HG03045 (cell line): Measurements from ENCODE around the gene GPC6.
"Not testable (repeated sequence)": the region's sequence is repeated elsewhere in the genome, so short reads cannot be mapped to it uniquely, and the experiment has no call there.

Source experiments
- ATAC-seq: cut with Tn5 transposase; IDR thresholded peaks from one replicate; pipeline ENCODE4 v1.9.1; 2021; ENCODE audit warnings: mild to moderate bottlenecking, moderate library complexity; ENCODE audit not compliant: unreplicated experiment

The GPC6 gene

DNA sequence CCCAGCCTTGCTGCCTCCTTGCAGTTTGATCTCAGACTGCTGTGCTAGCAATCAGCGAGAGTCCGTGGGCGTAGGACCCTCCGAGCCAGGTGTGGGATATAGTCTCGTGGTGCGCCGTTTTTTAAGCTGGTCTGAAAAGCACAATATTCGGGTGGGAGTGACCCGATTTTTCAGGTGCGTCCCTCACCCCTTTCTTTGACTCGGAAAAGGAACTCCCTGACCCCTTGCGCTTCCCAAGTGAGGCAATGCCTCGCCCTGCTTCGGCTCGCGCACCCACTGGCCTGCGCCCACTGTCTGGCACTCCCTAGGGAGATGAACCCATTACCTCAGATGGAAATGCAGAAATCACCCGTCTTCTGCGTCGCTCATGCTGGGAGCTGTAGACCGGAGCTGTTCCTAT, 269.5 kb downstream of the GPC6 start:
- not testable (repeated sequence) for ATAC-seq

DNA sequence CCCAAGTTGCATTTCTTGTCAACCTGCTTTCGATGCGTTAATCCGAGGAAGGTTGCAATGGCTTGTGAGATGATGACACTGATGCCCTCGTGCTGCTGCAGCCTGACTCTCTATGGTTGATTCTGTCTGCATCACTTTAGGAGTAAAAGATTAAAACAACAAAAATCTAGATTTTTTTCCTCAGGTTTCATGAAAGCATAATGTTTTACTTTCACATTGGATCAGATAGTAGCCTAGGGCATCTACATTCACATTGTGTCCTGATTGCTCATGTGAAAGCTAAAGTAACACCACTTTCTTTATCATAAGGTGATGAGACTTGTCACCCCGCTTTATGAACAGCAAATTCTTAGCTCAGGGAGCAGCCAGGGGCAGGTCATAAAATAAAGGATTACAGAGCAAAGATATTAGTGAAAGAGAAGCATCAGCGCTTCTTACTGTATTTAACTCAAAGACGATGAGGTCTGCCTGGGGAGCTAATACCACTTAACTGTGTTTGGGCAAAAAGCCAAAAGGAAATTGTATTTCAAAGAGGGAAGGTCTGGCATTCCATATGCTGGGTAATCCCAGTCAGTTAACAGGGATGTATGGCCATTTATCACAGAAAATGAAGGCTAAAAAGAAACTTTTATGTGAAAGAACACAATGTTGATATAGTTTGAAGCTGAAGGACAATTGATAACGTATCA, 270.5 kb downstream of the GPC6 start:
- ATAC-seq, result no peak

DNA sequence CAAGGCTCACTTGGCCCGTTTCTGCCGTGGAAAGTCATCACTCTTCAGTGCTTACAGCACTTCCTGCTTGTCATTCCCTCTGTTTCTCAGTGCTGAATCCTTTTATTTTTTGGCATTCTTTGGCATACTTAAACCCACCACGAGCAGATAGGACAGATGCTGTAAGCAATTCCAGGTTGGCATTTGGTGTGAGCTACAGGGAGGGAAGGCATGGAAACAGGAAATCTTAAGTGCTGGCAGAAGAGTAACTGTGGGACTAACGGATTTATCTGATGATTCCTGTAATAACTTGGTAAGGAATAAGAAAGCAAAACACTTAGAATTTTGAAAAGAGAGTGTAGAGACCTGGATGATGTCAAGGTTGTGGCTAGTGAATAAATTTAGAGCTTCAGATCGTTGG, 273.4 kb downstream of the GPC6 start:
- ATAC-seq, result no peak

DNA sequence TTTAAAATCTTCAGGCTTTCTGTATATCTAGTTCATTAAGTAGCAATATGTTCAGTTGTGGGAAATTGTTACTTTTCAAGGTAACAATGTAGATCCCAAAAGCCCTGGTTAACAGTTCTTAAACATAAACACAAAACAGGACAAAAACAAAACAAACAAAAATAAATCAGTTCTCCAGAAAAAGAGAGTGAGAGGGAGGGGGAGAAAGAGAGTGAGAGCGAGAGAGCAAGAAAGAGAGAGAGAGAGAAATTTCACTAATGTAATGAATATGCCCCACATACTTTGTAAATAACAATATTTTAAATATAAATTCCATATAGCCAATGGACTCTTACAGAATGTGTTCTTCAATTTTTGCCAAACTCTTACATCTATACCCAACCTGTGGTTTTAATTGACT, 275.5 kb downstream of the GPC6 start:
- ATAC-seq, result no peak

DNA sequence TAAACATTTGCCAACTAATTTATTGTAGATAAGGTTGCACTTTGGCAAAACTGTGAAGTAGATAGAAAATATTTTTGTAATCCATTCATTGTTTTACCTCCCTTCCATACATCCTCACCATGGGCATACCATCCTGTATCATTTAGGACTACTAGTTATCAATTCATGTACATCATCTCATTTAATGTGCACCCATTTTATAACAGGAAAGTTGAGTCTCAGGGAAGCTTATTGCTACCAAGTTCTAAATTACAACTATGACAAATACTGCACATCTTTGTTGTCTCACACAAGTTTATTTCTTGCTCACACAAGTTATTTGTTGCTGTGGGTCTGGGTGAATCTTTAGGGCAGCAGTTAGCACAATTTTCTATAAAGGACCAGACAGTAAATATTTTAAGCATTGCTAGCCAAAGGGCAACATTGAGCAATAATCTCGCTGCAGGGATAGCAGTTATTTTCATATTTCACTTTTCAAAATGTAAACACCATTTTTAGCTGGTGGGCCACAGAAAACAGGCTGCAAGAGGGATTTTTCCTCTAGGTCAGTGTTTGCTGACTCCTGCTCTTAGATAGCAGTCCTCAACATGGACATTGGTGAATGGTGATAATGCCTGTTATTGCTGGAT, 276.5 kb downstream of the GPC6 start:
- no peak for ATAC-seq

DNA sequence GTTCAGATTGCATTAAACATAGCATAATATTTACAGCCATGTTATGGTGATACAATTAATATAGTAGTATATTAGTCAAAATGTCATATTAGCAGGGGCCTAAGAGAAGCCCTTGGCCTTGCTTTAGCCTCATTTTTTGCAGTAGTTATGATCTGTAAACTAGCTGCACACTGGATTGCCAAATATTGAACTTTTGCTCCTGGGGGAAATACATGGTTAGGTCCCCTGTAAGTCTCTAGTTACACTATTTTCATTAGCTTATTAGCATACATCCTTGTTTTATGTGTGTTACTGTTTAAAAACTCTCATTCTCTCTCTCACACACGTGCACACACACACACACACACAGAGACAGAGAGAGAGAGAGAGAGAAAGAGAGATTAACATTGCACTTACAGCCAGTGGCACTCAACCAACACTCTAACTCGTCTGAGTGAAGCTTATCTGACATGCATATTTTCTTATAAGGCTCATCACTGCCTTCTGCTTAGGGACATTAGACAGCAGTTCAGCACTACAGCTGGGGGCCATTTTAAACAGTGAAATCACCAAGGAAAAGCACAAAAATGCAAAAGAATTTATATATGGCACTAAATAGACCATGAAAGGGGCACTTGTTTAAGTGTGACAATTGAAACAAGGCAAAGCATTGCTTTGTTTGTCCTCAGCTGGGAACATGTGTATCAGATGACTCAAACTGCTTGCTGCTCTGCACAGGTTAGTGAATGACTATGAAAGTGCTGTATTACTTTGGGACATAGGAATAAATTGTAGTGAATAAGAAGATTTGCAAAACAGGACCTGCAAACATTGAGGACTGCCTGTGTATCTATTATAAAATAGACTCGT, 278.7 kb downstream of the GPC6 start:
- no peak for ATAC-seq

DNA sequence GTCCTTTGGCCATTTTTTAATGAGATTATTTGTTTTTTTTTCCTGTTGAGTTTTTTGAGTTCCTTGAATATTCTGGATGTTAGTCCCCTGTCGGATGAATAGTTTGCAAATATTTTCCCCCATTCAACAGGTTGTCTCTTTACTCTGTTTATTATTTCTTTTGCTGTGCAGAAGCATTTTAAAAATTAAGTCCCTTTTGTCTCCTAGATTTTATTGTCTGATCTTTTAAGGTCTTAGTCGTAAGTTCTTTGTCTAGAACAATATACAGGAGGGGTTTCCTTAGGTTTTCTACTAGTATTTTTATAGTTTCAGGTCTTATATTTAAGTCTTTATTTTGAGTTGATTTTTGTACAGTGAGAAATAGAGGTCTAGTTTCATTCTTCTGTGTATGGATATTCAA, 284.4 kb downstream of the GPC6 start:
- no peak for ATAC-seq

DNA sequence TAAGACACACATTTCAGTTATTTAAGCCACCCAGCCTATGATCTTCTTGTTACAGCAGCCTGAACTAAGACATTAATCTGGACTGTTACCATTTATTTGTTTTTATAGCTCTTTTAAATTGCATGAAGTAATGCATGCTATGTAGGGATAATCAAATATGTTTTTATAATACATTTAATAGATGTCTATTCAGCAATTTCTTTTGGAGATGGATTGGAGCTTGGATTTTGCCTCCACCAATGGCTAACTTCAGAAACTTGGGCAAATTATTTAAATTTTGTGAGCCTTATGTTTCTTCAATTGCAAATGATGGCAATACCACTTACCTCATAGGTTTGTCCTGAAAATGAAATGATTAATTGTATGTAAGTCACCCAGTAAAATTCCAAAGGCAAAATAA, 288.7 kb downstream of the GPC6 start:
- no peak for ATAC-seq

DNA sequence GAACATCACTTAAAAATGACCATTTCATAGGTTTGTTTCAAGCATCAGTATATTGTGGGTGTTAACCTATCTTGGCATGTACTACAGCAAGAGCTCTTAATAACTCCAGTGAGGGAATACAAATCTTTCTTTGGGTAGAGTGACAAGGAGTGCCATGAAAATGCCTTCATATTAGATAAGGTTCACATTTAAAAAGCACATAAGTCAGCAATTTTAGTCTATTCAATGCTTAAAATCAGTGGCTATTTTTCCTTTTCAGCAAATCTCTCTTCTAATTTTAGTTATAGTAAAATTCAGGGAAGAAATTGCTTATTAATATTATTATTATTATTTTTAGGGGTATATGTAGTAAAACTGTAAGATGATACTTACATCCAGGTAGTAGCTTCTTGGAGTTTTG, 291.1 kb downstream of the GPC6 start:
- ATAC-seq, result no peak

DNA sequence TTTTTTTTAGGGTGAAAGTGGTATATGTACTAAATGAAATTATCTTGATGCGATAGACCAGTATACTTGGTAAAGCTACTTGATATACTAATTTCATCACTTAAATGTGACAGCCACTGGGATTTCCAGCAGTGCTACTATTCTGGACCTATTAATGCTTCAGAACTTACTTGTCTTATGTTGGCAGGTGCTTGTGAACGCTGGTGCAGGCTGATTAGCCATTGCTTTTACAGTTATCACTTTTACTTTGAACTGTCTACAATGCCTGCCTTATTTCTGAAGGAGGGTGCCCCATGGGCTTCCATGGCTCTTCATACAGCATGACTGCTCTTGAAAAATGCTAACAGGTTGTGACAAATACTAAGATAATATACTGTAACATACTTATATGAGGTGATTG, 294.7 kb downstream of the GPC6 start:
- no peak for ATAC-seq

DNA sequence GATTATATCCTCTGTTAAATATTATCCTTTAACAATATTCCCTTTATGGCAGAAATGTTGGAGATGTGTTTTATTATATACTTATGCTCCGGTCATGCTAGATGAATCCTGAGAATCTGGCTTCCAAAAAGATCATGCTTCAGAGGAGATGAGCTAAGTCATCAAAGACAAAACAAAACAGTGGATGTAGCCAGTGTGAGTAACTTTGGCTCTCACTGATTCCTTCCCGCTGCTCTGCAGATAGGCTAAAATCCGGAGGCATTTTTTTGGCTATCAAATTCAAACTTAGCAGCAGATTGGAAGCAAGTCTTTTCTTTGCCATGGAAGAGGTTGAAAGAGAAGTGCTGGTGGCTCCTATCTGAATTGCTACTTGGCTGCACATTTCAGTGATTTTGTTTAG, 295.9 kb downstream of the GPC6 start:
- no peak for ATAC-seq

DNA sequence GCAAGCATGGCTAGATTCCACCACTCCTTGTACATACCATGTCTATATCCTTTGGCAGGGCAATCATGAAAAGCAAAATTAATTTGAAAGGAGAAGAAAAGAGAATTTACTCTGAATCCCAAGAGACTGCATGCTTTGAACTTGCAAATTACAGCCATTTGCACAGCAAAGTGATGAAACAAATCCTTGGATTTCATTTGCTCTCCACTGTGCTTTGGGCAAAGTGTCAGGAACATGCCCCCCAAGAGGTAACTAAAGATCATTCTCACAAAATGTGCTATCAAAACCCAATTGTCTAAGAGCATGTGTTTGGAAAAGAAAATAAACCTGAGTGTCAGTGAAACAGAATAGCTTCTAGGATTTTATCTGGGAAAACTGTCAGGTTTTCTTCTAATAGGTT, 298.5 kb downstream of the GPC6 start:
- no peak for ATAC-seq

DNA sequence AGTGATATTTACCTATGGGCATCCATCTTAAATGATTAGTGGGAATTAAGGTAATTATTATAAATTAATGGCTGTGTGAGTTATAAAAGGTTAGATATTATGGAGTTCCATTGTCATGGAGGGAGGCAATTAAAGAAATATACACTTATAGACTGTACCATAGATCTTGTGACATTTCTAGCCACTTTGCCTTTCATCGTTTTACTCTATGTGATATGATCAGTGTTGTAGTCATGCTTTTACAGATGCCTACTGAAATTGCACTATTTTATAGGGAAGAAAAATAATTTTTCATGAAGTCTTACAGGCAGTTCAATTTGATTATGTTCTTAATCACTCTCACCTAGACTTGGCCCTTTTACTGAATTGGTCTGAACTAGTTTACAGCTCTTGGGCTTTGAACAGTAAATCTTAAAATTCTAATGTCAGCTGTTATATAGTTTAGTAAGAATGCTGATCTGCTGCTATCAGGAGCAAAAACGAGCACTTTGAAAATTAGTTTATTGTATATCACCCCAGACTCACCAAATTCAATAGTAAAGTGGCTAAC, 301.2 kb downstream of the GPC6 start:
- no peak for ATAC-seq

DNA sequence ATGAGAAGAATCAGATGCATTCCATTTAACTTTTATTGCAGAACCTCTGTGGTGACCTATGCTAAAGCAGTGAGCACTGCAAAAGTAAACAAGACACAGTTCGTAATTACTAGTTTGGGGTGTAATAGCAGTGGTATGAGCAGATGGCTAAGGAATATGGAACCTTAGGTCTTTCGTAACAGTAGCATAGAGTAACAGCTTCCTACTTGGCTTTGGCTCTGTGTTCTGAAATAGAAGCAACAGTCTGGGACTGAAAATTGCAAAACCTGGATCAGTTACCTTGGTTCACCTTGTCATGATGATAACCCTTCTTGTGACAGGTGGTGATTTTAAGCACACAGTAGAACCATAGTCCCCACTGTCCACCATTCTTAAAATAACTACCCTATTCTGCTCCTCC, 303.4 kb downstream of the GPC6 start:
- ATAC-seq, result no peak

DNA sequence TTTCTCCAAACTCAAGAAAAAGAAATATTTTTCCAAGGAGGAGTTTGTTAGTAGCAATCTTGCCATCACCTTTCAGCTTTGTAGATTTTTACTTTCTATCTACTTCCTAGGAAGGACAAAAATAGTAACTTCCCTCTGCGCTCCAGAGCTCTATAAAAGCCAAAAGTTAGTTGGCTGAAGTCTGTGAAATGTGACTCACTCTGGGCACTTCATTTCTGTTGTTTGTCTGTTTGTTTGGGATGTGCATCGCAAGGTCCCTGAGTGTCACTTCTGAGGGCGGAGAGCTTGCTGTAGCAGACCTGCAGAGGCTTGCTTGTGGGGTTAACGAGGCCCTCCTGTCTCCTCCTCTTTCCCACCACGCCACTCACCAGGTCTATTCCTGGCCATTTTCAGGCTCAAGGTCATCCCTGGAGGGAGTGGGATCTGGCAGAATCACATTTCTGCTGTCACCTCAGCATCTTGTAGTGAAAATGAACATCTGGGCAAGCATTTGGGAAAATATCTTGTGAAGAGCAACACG, 307.6 kb downstream of the GPC6 start:
- no peak for ATAC-seq

DNA sequence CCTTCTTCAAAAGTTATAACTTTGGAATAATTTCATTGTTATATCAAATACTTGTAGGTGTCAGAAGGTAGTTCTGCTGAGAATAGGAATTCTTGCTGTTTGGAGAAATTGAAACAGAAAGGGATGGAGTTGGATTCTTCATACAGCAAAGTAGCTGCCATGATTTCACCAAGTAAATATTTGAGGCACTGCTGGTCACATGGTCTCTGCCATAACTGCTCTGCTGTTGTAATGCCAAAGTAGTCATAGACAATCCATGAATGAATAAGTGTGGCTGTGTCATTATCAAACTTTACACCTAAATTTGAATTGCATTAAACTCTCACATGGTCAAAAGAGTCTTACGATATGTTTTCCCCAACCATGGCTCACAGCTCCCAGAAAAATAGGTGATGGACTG, 308.6 kb downstream of the GPC6 start:
- ATAC-seq, result no peak

DNA sequence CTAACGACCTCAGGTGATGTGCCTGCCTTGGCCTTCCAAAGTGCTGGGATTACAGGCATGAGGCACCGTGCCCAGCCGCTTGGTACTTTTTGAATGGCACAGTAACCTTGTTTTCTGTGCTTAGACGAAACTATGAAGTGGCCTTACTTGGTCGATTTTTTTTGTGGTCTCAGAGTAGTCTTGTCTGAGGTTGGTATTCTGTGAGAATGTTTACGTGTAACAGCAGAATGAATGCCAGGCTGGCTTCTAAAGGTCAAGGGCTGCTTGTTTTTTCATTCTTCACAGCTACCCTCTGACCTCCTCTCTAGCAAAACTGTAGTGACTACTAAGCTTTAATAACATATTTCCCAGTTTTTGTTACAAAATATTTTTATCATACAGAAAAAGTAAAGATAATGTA, 313.3 kb downstream of the GPC6 start:
- no peak for ATAC-seq

DNA sequence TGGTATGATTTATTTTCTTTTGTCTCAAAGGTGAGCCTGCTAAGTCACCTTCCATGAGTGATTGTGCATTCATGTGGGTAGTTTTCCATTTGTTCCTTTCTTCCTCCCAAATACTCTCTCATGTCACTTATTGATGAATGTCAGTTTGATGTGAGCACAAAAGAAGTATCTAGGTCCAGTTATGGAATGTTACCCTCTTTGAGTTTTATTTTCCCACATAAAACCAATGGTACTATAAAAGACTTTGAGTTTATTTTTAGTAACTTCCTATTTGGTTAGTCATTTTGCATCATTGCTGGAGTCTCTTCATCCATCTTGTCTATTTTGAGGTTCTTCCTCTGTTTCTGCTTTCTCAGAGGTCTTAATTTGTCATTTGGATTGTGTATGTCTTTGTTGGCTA, 321.3 kb downstream of the GPC6 start:
- ATAC-seq, result no peak

DNA sequence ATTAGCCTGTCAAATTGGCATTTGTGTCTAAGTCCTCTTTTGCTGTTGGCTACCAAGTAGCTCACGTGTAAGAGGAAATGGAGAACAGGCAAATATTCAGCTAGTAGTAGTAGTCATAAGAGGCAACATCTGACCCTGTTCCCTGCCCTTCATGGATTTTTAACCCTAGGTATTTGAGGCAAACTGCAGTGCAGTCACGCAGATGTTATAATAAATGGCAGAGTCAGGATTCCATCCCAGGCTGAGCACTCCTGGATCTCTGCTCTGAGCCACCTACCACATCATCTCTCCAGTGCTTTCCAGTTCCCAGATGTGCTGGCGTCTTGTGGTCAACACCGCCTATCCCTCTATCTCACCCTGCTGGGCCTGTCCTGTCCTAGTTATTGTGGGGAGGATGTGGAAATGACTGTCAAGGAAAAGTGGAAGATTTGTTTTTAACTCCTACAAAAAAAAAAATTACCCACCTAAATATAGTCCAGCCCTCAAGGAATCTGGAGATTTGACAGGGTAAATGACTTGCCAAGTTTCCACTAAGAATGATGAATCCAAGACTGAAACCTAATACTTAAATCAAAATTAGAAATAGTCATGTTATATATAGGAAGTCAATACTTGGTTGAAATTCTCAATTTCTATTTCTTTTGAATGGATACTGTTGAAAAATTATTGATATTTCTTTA, 322.9 kb downstream of the GPC6 start:
- no peak for ATAC-seq

DNA sequence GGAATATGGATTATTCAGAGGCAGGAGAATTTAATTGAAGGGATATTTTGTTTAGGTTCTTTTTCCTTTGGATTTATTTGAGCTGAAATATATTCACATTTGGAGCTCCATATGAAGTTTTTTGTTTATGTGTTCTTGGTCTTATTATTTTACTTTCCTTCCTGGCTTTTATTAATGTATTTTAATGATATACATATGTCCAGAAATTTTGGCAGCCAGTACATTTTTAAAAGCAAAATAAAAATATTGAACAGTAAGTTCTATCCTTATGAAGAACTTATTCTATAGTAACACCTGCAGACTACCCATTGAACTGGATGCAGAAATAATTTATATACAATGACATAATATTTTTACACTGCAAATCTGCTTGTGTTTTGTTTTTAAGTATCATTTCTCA, 323.6 kb downstream of the GPC6 start:
- no peak for ATAC-seq

DNA sequence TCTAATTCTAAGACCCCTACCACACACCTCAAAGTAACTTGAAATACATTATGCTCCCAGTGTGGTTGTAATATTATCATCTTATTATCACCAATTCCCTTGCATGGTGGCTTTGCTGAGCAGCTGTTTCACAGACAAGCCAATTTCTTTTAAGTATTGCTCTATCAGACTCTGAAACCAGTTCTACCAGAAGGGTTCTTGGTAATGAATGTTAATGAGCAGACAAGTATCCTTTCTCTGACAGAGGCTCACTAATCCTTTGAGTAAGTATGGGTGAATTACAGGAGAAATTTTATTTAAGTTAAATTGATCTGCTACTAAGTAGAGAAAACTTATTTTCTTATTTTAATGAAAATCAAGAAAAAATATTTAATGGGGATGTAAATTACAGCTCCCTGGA, 326.0 kb downstream of the GPC6 start:
- ATAC-seq, result no peak
